Measurements from ENCODE around the gene ZEB1. TPM values are rescaled to one million over a fixed set of nuclear protein-coding genes. Genes with fewer than 3 reads are reported as not detected.

The ZEB1 gene
- total and polyA plus RNA-seq, 9 of the 15 experiments (the other 6 are each of a cell fraction or from before 2014, with no cell fraction given), result 2.1 to 8.4 (median 4.9) TPM

GRCh38 chr10:31456468-31456867 is 137.5 kb downstream of the ZEB1 start:
- POLR2A ChIA-PET, result no interaction called here

More at GRCh38 chr10:31456468-31456867, 137.5 kb downstream of the ZEB1 start:
- CTCF ChIA-PET (ENCODE audit: low intra/inter-chr PET ratio), result interaction anchor here (0.6 kb wide), 1 partner anchor 427 kb away, joined by 3 read pairs; no protein-coding TSS in a partner anchor
- TF ChIP-seq AFF4 (CRISPR knock-in tag; IDR thresholded peaks at IDR 0.05) (no peak), ZMIZ1 (IDR thresholded peaks at IDR 0.05; ENCODE audit: low read depth in 2 of 2, low read length in 2 of 2) (no peak), MEF2A (IDR thresholded peaks at IDR 0.05; ENCODE audit: control insufficient read depth, low read depth, low read length) (no peak), CREB1 (IDR thresholded peaks at IDR 0.05) (no peak), CREB1 (CRISPR knock-in tag; IDR thresholded peaks at IDR 0.05) (no peak), SMARCC2 (IDR thresholded peaks at IDR 0.05; ENCODE audit: low read depth) (no peak)
- H4K20me1 ChIP-seq (replicated peaks; ENCODE audit: control insufficient read depth, insufficient read depth, low read length), result no peaks in the 10 kb centered on the region
- FAIRE-seq, result no peak
- no peaks in the 10 kb centered on the region for H3K4me1 ChIP-seq (replicated peaks in 1 of 2; ENCODE audit: control insufficient read depth in 2 of 2, insufficient read depth in 2 of 2, low read length in 2 of 2)
- H3K4me2 ChIP-seq (ENCODE audit: insufficient read depth, low read length), result no peak overlapping the region
- H3K9me3 ChIP-seq (replicated peaks; ENCODE audit: control insufficient read depth, insufficient read depth, low read depth, low read length), result no peaks in the 10 kb centered on the region
- in situ Hi-C loops (cut with MboI) (no loop called here), intact Hi-C loops (cut with micrococcal nuclease) (no loop called here)
- no peaks in the 10 kb centered on the region for H3K79me2 ChIP-seq (ENCODE audit: control insufficient read depth, insufficient read depth, low read length)
- no peak for ATAC-seq
- H2AFZ ChIP-seq (ENCODE audit: low read depth, low read length), result no peak overlapping the region
- no TSS peak for BruUV-seq (replicated peaks)
- no peak overlapping the region for H3K9ac ChIP-seq (ENCODE audit: insufficient read depth in 1 of 2, low read depth in 2 of 2, low read length in 2 of 2)
- H3K27me3 ChIP-seq (ENCODE audit: control insufficient read depth in 2 of 2, insufficient read depth in 2 of 2, low read length in 2 of 2), result no peaks in the 10 kb centered on the region
- no peak overlapping the region for H3K27ac ChIP-seq (ENCODE audit: extremely low read depth, low read depth, low read length)
- H3K4me3 ChIP-seq, result no peak overlapping the region
- no peak for DNase-seq (ENCODE audit: extremely low read depth in 1 of 4, low spot score in 3 of 4)
- no peaks in the 10 kb centered on the region for H3K36me3 ChIP-seq (ENCODE audit: control insufficient read depth, insufficient read depth, low read length)
- 0% methylated on average over 1 of the region's 1 CpG for WGBS (ENCODE audit: insufficient coverage, low coverage, missing lambda C conversion rate)
- no peaks in the 10 kb centered on the region for H3K9me1 ChIP-seq (ENCODE audit: control insufficient read depth, insufficient read depth, low read length)
